ENCODE results near the gene ABCB6.

ABCB6 gene

GRCh38 chr2:219251656-219252055 lies 32.9 kb upstream of the ABCB6 start:
- Mint-ChIP-seq H3K9me3 (no peaks in the 10 kb centered on the region), H3K4me1 (peaks cover 69% of the 10 kb centered on the region), H3K27ac (ENCODE audit: low read depth) (no peak overlapping the region), H3K27me3 (no peaks in the 10 kb centered on the region), H3K36me3 (ENCODE audit: insufficient read depth) (peaks cover 69% of the 10 kb centered on the region), H3K4me3 (peak overlapping the region; percentile 78)
- DNase-seq (ENCODE audit: low spot score in 2 of 2) (no peak), ATAC-seq (replicated peaks; ENCODE audit: extremely low read depth, poor library complexity, severe bottlenecking) (no peak)

GRCh38 chr2:219250049-219250781 lies 31.5 kb upstream of the ABCB6 start:
- Mint-ChIP-seq H3K9me3 (no peaks in the 10 kb centered on the region), H3K27ac (ENCODE audit: low read depth) (peak overlapping the region; percentile 83), H3K4me3 (peak overlapping the region; percentile 78), H3K36me3 (ENCODE audit: insufficient read depth) (peaks cover 76% of the 10 kb centered on the region), H3K4me1 (peaks cover 82% of the 10 kb centered on the region), H3K27me3 (no peaks in the 10 kb centered on the region)
- ATAC-seq (replicated peaks; ENCODE audit: extremely low read depth, poor library complexity, severe bottlenecking): no peak
- no peak for DNase-seq (ENCODE audit: low spot score in 2 of 2)

GRCh38 chr2:219249203-219249980 lies 30.6 kb upstream of the ABCB6 start:
- H3K4me3 Mint-ChIP-seq: peak overlapping the region; percentile 78
- H3K4me1 Mint-ChIP-seq: peaks cover 83% of the 10 kb centered on the region
- H3K36me3 Mint-ChIP-seq (ENCODE audit: insufficient read depth): peaks cover 76% of the 10 kb centered on the region
- H3K27me3 Mint-ChIP-seq: no peaks in the 10 kb centered on the region
- no peaks in the 10 kb centered on the region for H3K9me3 Mint-ChIP-seq
- peak in 1 of 2 donors; percentile 44 for DNase-seq (ENCODE audit: low spot score in 2 of 2)
- H3K27ac Mint-ChIP-seq (ENCODE audit: low read depth): peak overlapping the region; percentile 83
- peak; percentile 1 for ATAC-seq (replicated peaks; ENCODE audit: extremely low read depth, poor library complexity, severe bottlenecking)

- ATAC-seq (replicated peaks; ENCODE audit: extremely low read depth, poor library complexity, severe bottlenecking): no peak
- Mint-ChIP-seq H3K4me1 (peaks cover 83% of the 10 kb centered on the region), H3K4me3 (peak overlapping the region; percentile 78), H3K36me3 (ENCODE audit: insufficient read depth) (peaks cover 74% of the 10 kb centered on the region), H3K27me3 (no peaks in the 10 kb centered on the region), H3K27ac (ENCODE audit: low read depth) (peak overlapping the region; percentile 83), H3K9me3 (no peaks in the 10 kb centered on the region)
- no peak for DNase-seq (ENCODE audit: low spot score in 2 of 2)
These were observed 30.1 kb upstream of the ABCB6 start for GRCh38 chr2:219248845-219249202.

GRCh38 chr2:219247678-219248642 lies 29.2 kb upstream of the ABCB6 start:
- peaks cover 67% of the 10 kb centered on the region for H3K36me3 Mint-ChIP-seq (ENCODE audit: insufficient read depth)
- peaks cover 83% of the 10 kb centered on the region for H3K4me1 Mint-ChIP-seq

GRCh38 chr2:219246559-219246958 lies 27.8 kb upstream of the ABCB6 start:
- Mint-ChIP-seq H3K36me3 (ENCODE audit: insufficient read depth) (peaks cover 53% of the 10 kb centered on the region), H3K4me1 (peaks cover 70% of the 10 kb centered on the region), H3K27ac (ENCODE audit: low read depth) (no peak overlapping the region), H3K9me3 (no peaks in the 10 kb centered on the region), H3K4me3 (peak overlapping the region; percentile 78), H3K27me3 (no peaks in the 10 kb centered on the region)
- ATAC-seq (replicated peaks; ENCODE audit: extremely low read depth, poor library complexity, severe bottlenecking): no peak
- no peak for DNase-seq (ENCODE audit: low spot score in 2 of 2)

More at GRCh38 chr2:219247678-219248642, 29.2 kb upstream of the ABCB6 start:
- Mint-ChIP-seq H3K27ac (ENCODE audit: low read depth) (peak overlapping the region; percentile 83), H3K9me3 (no peaks in the 10 kb centered on the region), H3K4me3 (peak overlapping the region; percentile 78), H3K27me3 (no peaks in the 10 kb centered on the region)
- ATAC-seq (replicated peaks; ENCODE audit: extremely low read depth, poor library complexity, severe bottlenecking): peak; percentile 77
- DNase-seq (ENCODE audit: low spot score in 2 of 2): peak; percentile 34 to 65

GRCh38 chr2:219245899-219246230 lies 27.1 kb upstream of the ABCB6 start:
- peaks cover 48% of the 10 kb centered on the region for H3K36me3 Mint-ChIP-seq (ENCODE audit: insufficient read depth)
- no peaks in the 10 kb centered on the region for H3K9me3 Mint-ChIP-seq
- ATAC-seq (replicated peaks; ENCODE audit: extremely low read depth, poor library complexity, severe bottlenecking): no peak
- H3K4me3 Mint-ChIP-seq: peak overlapping the region; percentile 78
- H3K27me3 Mint-ChIP-seq: no peaks in the 10 kb centered on the region
- H3K27ac Mint-ChIP-seq (ENCODE audit: low read depth): peak overlapping the region; percentile 94
- H3K4me1 Mint-ChIP-seq: peaks cover 63% of the 10 kb centered on the region
- DNase-seq (ENCODE audit: low spot score in 2 of 2): no peak

- Mint-ChIP-seq H3K27me3 (no peaks in the 10 kb centered on the region), H3K4me3 (peak within 1 kb of the TSS; percentile 78), H3K4me1 (peaks cover 57% of the 10 kb centered on the region), H3K9me3 (no peaks in the 10 kb centered on the region), H3K27ac (ENCODE audit: low read depth) (peak within 1 kb of the TSS; percentile 94), H3K36me3 (ENCODE audit: insufficient read depth) (peaks cover 43% of the 10 kb centered on the region)
- DNase-seq (ENCODE audit: low spot score in 2 of 2) (peak; percentile 79 to 82), ATAC-seq (replicated peaks; ENCODE audit: extremely low read depth, poor library complexity, severe bottlenecking) (peak; percentile 63)
These were observed 26.6 kb upstream of the ABCB6 start, which contains the start of the genes GLB1L and STK16 for GRCh38 chr2:219245148-219245898. TSS of gene GLB1L (minus strand) at chr2:219245444. CDS start at chr2:219243573, 1,871 bp downstream. TSS of gene STK16 (plus strand) at chr2:219245479. CDS start at chr2:219246000, 521 bp downstream.

- Mint-ChIP-seq H3K36me3 (ENCODE audit: insufficient read depth) (peaks cover 38% of the 10 kb centered on the region), H3K27me3 (no peaks in the 10 kb centered on the region), H3K9me3 (no peaks in the 10 kb centered on the region), H3K27ac (ENCODE audit: low read depth) (peak overlapping the region; percentile 94), H3K4me1 (peaks cover 52% of the 10 kb centered on the region), H3K4me3 (peak overlapping the region; percentile 78)
- no peak for DNase-seq (ENCODE audit: low spot score in 2 of 2)
- ATAC-seq (replicated peaks; ENCODE audit: extremely low read depth, poor library complexity, severe bottlenecking): no peak
These were observed 26.0 kb upstream of the ABCB6 start for GRCh38 chr2:219244789-219245147.

- Mint-ChIP-seq H3K27ac (ENCODE audit: low read depth) (no peak overlapping the region), H3K4me3 (peak overlapping the region; percentile 13), H3K4me1 (peaks cover 37% of the 10 kb centered on the region), H3K36me3 (ENCODE audit: insufficient read depth) (peaks cover 27% of the 10 kb centered on the region), H3K27me3 (no peaks in the 10 kb centered on the region), H3K9me3 (no peaks in the 10 kb centered on the region)
- no peak for ATAC-seq (replicated peaks; ENCODE audit: extremely low read depth, poor library complexity, severe bottlenecking)
- DNase-seq (ENCODE audit: low spot score in 2 of 2): no peak
These were observed 24.6 kb upstream of the ABCB6 start for GRCh38 chr2:219243291-219243761.

GRCh38 chr2:219234331-219234730 lies 15.6 kb upstream of the ABCB6 start:
- H3K36me3 Mint-ChIP-seq (ENCODE audit: insufficient read depth): peaks cover 54% of the 10 kb centered on the region
- ATAC-seq (replicated peaks; ENCODE audit: extremely low read depth, poor library complexity, severe bottlenecking) (no peak), DNase-seq (ENCODE audit: low spot score in 2 of 2) (no peak)
- H3K4me3 Mint-ChIP-seq: no peak overlapping the region
- no peaks in the 10 kb centered on the region for H3K9me3 Mint-ChIP-seq
- no peaks in the 10 kb centered on the region for H3K27me3 Mint-ChIP-seq
- peaks cover 54% of the 10 kb centered on the region for H3K4me1 Mint-ChIP-seq
- no peak overlapping the region for H3K27ac Mint-ChIP-seq (ENCODE audit: low read depth)

Data from central memory CD8-positive, alpha-beta T cell (primary cell).